HG02759 (cell line): ENCODE data around the gene PRR22.

Experiments
- ATAC-seq: cut with Tn5 transposase; IDR thresholded peaks from one replicate; pipeline ENCODE4 v1.9.1; 2021; ENCODE audit warnings: mild to moderate bottlenecking, moderate library complexity; ENCODE audit not compliant: unreplicated experiment

The PRR22 gene

GRCh38 chr19:5814123-5814851, 29.7 kb upstream of the PRR22 start:
- no peak for ATAC-seq

- ATAC-seq: no peak
Measured at GRCh38 chr19:5811117-5811516, 26.6 kb upstream of the PRR22 start.

- ATAC-seq: no peak
Measured at GRCh38 chr19:5809469-5809868, 24.9 kb upstream of the PRR22 start.

- ATAC-seq: no peak
Measured at GRCh38 chr19:5809053-5809452, 24.5 kb upstream of the PRR22 start.

GRCh38 chr19:5808120-5808816, 23.7 kb upstream of the PRR22 start:
- no peak for ATAC-seq

- ATAC-seq: no peak
Measured at GRCh38 chr19:5806905-5807304, 22.4 kb upstream of the PRR22 start.

- no peak for ATAC-seq
Measured at GRCh38 chr19:5806133-5806489, 21.6 kb upstream of the PRR22 start.

GRCh38 chr19:5805462-5806132, 21.1 kb upstream of the PRR22 start:
- no peak for ATAC-seq

- no peak for ATAC-seq
Measured at GRCh38 chr19:5804516-5805461, 20.2 kb upstream of the PRR22 start, which contains the start of gene NRTN. Gene NRTN (plus strand): TSS chr19:5805067. CDS start chr19:5824166, 19,099 bp downstream.

- peak; percentile 88 for ATAC-seq
Measured at GRCh38 chr19:5803752-5804515, 19.4 kb upstream of the PRR22 start.

- ATAC-seq: no peak
Measured at GRCh38 chr19:5803441-5803751, 18.9 kb upstream of the PRR22 start.

- ATAC-seq: no peak
Measured at GRCh38 chr19:5801796-5802619, 17.5 kb upstream of the PRR22 start.

GRCh38 chr19:5800361-5801270, 16.1 kb upstream of the PRR22 start:
- no peak for ATAC-seq

- no peak for ATAC-seq
Measured at GRCh38 chr19:5799247-5800241, 15.0 kb upstream of the PRR22 start.

GRCh38 chr19:5798244-5798643, 13.7 kb upstream of the PRR22 start:
- ATAC-seq: no peak

GRCh38 chr19:5795382-5795919, 10.9 kb upstream of the PRR22 start:
- no peak for ATAC-seq

- ATAC-seq: no peak
Measured at GRCh38 chr19:5793188-5793587, 8.6 kb upstream of the PRR22 start.
